Esophagus muscularis mucosa (tissue), 3 donors: ENCODE data around the gene CORO2B.

ENCODE experiments used
- POLR2A ChIP-seq: fragments of 450-650 bp; IDR thresholded peaks from one replicate; pipeline ENCODE4 v1.6.1; 2017; ENCODE audit warnings: antibody characterized with exemption, moderate library complexity, mild to moderate bottlenecking, low read depth
- POLR2AphosphoS5 ChIP-seq, 2 donors: sonication (generic); formaldehyde crosslinking; IDR thresholded peaks; one replicate each; pipeline ENCODE4 v1.6.1; 2017; ENCODE audit warnings: antibody characterized with exemption in 2 of 2
- TF ChIP-seq, protein P1 (sequence below), 3 experiments: fragments of 200-600 bp in 2 of 3; fragments of 450-650 bp in 1 of 3; sonication (generic) in 2 of 3; IDR thresholded peaks; one replicate each; pipeline ENCODE4 v1.5.1; 2017 to 2019; ENCODE audit warnings: antibody characterized with exemption in 3 of 3, mild to moderate bottlenecking in 2 of 3, moderate library complexity in 1 of 3

GRCh38 chr15:68749365-68749764, 170.6 kb downstream of the CORO2B start:
- TF ChIP-seq, protein P1, sequence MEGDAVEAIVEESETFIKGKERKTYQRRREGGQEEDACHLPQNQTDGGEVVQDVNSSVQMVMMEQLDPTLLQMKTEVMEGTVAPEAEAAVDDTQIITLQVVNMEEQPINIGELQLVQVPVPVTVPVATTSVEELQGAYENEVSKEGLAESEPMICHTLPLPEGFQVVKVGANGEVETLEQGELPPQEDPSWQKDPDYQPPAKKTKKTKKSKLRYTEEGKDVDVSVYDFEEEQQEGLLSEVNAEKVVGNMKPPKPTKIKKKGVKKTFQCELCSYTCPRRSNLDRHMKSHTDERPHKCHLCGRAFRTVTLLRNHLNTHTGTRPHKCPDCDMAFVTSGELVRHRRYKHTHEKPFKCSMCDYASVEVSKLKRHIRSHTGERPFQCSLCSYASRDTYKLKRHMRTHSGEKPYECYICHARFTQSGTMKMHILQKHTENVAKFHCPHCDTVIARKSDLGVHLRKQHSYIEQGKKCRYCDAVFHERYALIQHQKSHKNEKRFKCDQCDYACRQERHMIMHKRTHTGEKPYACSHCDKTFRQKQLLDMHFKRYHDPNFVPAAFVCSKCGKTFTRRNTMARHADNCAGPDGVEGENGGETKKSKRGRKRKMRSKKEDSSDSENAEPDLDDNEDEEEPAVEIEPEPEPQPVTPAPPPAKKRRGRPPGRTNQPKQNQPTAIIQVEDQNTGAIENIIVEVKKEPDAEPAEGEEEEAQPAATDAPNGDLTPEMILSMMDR (IDR thresholded peaks at IDR 0.05): no peak
- TF ChIP-seq POLR2A: no peak
- no peak for TF ChIP-seq POLR2AphosphoS5 (IDR thresholded peaks at IDR 0.05)
